ENCODE results near the gene DDX41. TPM values are rescaled to one million over a fixed set of nuclear protein-coding genes. Genes with fewer than 3 reads are reported as not detected.
A peak's percentile ranks its signal among the peaks of the same experiment; 100 is the strongest.

DDX41 gene
- total and polyA plus RNA-seq, 2 donors (not counting 3 experiments of a cell fraction or from before 2014, with no cell fraction given) = 103 to 118 TPM

GRCh38 chr5:177469750-177470525, 46.8 kb downstream of the DDX41 start:
- H3K27me3 ChIP-seq (ENCODE audit: control insufficient read depth in 2 of 2, insufficient read depth in 2 of 2, low read length in 2 of 2) = no peaks in the 10 kb centered on the region
- peak overlapping the region; percentile 16 for H3K27ac ChIP-seq (ENCODE audit: insufficient read depth, low read depth, low read length)
- H3K9ac ChIP-seq (replicated peaks; ENCODE audit: extremely low read depth, insufficient read depth, low read length) = no peak overlapping the region
- H3K79me2 ChIP-seq (ENCODE audit: control insufficient read depth, insufficient read depth, low read length) = peaks cover 49% of the 10 kb centered on the region
- intact Hi-C loops (cut with micrococcal nuclease) (loop anchor here (10.0 kb wide), 1 partner anchor 1025 kb away; the partner anchor contains the start of gene FAF2), dilution Hi-C loops (cut with MboI; ENCODE audit: extremely low pct_ligation_motif_present, low sequenced_read_pairs) (no loop called here)
- FAIRE-seq (no peak), DNase-seq (ENCODE audit: low read depth, low spot score) (no peak)
- ChIA-PET CTCF (interaction anchor here (0.7 to 4.5 kb wide), 4 partner anchors 13 to 79 kb away, joined by 3 to 57 read pairs (median 3); no protein-coding TSS in a partner anchor), POLR2A (no interaction called here)
- no peak overlapping the region for H3K4me2 ChIP-seq (ENCODE audit: insufficient read depth, low read length)
- TF ChIP-seq EZH2 (IDR thresholded peaks at IDR 0.05; ENCODE audit: borderline replicate concordance, low read depth, low read length, severe bottlenecking) (no peak), CTCF (IDR thresholded peaks at IDR 0.05; ENCODE audit: extremely low read depth in 1 of 2, insufficient read depth in 1 of 2, low read depth in 1 of 2, low read length in 2 of 2) (no peak), FOS (IDR thresholded peaks at IDR 0.05; ENCODE audit: borderline replicate concordance, insufficient read depth, low read length) (no peak), GATA2 (IDR thresholded peaks at IDR 0.05; ENCODE audit: insufficient read depth, insufficient read length, low read depth, low read length) (no peak), POLR2A (IDR thresholded peaks at IDR 0.05; ENCODE audit: low read depth, low read length) (no peak), JUN (IDR thresholded peaks at IDR 0.05; ENCODE audit: borderline replicate concordance, insufficient read depth, insufficient read length, low read depth) (no peak), MYC (IDR thresholded peaks at IDR 0.05; ENCODE audit: low read depth, low read length) (no peak), POLR2AphosphoS5 (IDR thresholded peaks at IDR 0.05; ENCODE audit: insufficient read depth, low read depth, low read length) (no peak)
- TF ChIP-seq, protein P1, sequence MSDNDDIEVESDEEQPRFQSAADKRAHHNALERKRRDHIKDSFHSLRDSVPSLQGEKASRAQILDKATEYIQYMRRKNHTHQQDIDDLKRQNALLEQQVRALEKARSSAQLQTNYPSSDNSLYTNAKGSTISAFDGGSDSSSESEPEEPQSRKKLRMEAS (IDR thresholded peaks at IDR 0.05; ENCODE audit: insufficient read depth, insufficient read length) = no peak
- H4K20me1 ChIP-seq (replicated peaks; ENCODE audit: control insufficient read depth, extremely low read depth, insufficient read depth, low read length) = no peaks in the 10 kb centered on the region
- H3K9me3 ChIP-seq (replicated peaks; ENCODE audit: control insufficient read depth, insufficient read depth, low read length) = no peaks in the 10 kb centered on the region
- H3K36me3 ChIP-seq (ENCODE audit: control insufficient read depth in 2 of 2, extremely low read depth in 1 of 2, insufficient read depth in 2 of 2, low read length in 2 of 2) = peaks cover 16 to 34% of the 10 kb centered on the region in 2 experiments
- no peaks in the 10 kb centered on the region for H3K9me1 ChIP-seq (replicated peaks; ENCODE audit: control insufficient read depth, extremely low read depth, insufficient read depth, low read length)
- peaks cover 31% of the 10 kb centered on the region for H3K4me1 ChIP-seq (ENCODE audit: control insufficient read depth, extremely low read depth, insufficient read depth, low read length)
- no TSS peak for BruUV-seq (replicated peaks)
- H2AFZ ChIP-seq (ENCODE audit: low read depth, low read length) = no peak overlapping the region
- no peak overlapping the region for H3K4me3 ChIP-seq (replicated peaks in 1 of 3; ENCODE audit: insufficient read depth in 1 of 3, low read depth in 1 of 3, low read length in 3 of 3)

Data from endothelial cell of umbilical vein (primary cell).